BLaER1 (cell line): ENCODE data around the gene TTLL4.

ENCODE experiments used
- H3K27ac ChIP-seq: shearing (Covaris generic); formaldehyde crosslinking; 2 replicates; pipeline ENCODE4 v1.8.1; 2022
- H3K27me3 ChIP-seq: shearing (Covaris generic); formaldehyde crosslinking; 2 replicates; pipeline ENCODE4 v1.8.1; 2022
- H3K36me3 ChIP-seq: shearing (Covaris generic); formaldehyde crosslinking; 2 replicates; pipeline ENCODE4 v1.8.1; 2022
- H3K4me1 ChIP-seq: shearing (Covaris generic); formaldehyde crosslinking; 2 replicates; pipeline ENCODE4 v1.8.1; 2022
- H3K4me2 ChIP-seq: shearing (Covaris generic); formaldehyde crosslinking; 2 replicates; pipeline ENCODE4 v1.8.1; 2022
- H3K4me3 ChIP-seq: shearing (Covaris generic); formaldehyde crosslinking; 2 replicates; pipeline ENCODE4 v1.8.1; 2022
- H3K9ac ChIP-seq: shearing (Covaris generic); formaldehyde crosslinking; 2 replicates; pipeline ENCODE4 v1.8.1; 2022
- H3K9me3 ChIP-seq: shearing (Covaris generic); formaldehyde crosslinking; 2 replicates; pipeline ENCODE4 v1.8.1; 2022
- H4K20me1 ChIP-seq: shearing (Covaris generic); formaldehyde crosslinking; 2 replicates; pipeline ENCODE4 v1.8.1; 2022
- Cebpa-rat ChIP-seq: shearing (Covaris generic); IDR thresholded peaks from 2 replicates; pipeline ENCODE4 v1.8.1; 2022

TTLL4 gene, protein sequence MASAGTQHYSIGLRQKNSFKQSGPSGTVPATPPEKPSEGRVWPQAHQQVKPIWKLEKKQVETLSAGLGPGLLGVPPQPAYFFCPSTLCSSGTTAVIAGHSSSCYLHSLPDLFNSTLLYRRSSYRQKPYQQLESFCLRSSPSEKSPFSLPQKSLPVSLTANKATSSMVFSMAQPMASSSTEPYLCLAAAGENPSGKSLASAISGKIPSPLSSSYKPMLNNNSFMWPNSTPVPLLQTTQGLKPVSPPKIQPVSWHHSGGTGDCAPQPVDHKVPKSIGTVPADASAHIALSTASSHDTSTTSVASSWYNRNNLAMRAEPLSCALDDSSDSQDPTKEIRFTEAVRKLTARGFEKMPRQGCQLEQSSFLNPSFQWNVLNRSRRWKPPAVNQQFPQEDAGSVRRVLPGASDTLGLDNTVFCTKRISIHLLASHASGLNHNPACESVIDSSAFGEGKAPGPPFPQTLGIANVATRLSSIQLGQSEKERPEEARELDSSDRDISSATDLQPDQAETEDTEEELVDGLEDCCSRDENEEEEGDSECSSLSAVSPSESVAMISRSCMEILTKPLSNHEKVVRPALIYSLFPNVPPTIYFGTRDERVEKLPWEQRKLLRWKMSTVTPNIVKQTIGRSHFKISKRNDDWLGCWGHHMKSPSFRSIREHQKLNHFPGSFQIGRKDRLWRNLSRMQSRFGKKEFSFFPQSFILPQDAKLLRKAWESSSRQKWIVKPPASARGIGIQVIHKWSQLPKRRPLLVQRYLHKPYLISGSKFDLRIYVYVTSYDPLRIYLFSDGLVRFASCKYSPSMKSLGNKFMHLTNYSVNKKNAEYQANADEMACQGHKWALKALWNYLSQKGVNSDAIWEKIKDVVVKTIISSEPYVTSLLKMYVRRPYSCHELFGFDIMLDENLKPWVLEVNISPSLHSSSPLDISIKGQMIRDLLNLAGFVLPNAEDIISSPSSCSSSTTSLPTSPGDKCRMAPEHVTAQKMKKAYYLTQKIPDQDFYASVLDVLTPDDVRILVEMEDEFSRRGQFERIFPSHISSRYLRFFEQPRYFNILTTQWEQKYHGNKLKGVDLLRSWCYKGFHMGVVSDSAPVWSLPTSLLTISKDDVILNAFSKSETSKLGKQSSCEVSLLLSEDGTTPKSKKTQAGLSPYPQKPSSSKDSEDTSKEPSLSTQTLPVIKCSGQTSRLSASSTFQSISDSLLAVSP

DNA sequence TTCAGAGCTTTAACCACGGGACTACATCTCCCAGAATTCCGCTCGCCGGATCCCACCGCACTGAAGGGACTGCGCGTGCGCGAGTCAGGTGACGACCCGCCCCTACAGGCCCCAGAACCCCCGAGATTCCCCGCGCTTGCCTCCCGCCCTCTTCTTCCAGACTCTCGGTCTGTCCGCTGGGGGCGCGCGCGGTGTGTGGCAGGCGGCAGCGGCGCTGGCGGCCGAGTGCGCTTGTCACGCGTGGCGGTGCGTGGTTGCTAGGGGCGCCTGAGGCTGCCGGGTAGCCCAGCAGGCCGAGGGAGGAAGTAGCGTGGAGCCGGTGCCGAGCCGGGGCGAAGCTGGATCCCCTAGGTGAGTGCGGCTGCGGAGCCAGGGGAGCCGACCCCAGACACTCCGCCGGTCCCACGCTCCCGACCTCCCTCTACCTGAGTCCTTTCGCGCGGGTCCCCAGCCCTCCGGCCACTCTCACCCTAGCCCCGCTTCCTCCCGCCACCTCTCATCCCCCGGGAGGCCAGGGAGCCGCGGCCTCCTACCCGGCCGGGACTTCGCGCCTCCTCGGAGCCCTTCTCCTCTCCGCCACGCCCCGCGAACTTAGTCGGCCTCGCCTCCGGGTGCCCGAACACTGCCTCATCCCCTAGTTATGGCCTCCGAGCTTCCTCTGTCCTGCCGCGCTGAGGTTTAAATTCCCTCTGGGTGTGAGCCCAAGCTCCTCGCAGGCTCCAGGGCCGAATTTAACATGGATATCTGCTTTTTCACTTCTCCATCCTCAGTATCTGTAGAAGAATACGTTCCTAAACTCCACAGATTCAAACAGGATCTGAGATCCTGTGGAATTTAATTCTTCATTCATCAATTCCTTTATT lies at the start of gene TTLL4:
Gene TTLL4 (plus strand): TSS at position 149 of the 863 bp plus-strand sequence. CDS start 26,842 bp downstream, outside the sequence.
- peaks cover 21% of the 10 kb centered on the region for H3K4me1 ChIP-seq
- H3K4me2 ChIP-seq, result peak within 1 kb of the TSS; percentile 82
- no peak for TF ChIP-seq Cebpa-rat
- peak within 1 kb of the TSS; percentile 92 for H3K9ac ChIP-seq
- H3K9me3 ChIP-seq, result no peaks in the 10 kb centered on the region
- no peaks in the 10 kb centered on the region for H3K27me3 ChIP-seq
- H3K36me3 ChIP-seq, result peaks cover 8% of the 10 kb centered on the region
- peaks cover 23% of the 10 kb centered on the region; the same call in 1 of the 2 replicates for H4K20me1 ChIP-seq
- peak within 1 kb of the TSS; percentile 86 for H3K27ac ChIP-seq
- peak within 1 kb of the TSS; percentile 99 for H3K4me3 ChIP-seq

- Histone ChIP-seq H3K27ac (no peak overlapping the region), H3K27me3 (no peaks in the 10 kb centered on the region), H4K20me1 (peaks cover 6% of the 10 kb centered on the region; the same call in 1 of the 2 replicates), H3K9me3 (no peaks in the 10 kb centered on the region), H3K4me3 (no peak overlapping the region), H3K9ac (no peak overlapping the region), H3K4me2 (no peak overlapping the region), H3K36me3 (peaks cover 71% of the 10 kb centered on the region), H3K4me1 (peaks cover 21% of the 10 kb centered on the region)
- no peak for TF ChIP-seq Cebpa-rat
Measured at GRCh38 chr2:218662377-218662776, 48.3 kb upstream of the TTLL4 start.

DNA sequence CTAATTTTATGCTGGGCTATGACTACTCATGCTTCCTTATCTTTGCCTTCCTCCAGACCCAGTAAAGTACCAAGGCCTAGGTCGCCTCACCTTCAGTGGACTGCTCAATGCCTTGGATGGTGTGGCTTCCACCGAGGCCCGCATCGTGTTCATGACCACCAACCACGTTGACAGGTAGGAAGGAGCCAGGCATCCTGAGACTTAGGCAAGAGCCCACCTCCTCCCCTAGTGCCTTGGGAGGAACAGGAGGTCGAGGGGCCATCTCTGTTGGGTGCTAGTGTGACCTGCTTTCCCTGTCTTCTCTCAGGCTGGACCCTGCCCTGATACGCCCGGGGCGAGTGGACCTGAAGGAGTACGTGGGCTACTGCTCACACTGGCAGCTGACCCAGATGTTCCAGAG lies 47.8 kb upstream of the TTLL4 start:
- Histone ChIP-seq H3K27ac (no peak overlapping the region), H4K20me1 (peaks cover 6% of the 10 kb centered on the region; the same call in 1 of the 2 replicates), H3K4me2 (no peak overlapping the region), H3K4me3 (no peak overlapping the region), H3K36me3 (peaks cover 71% of the 10 kb centered on the region), H3K9ac (no peak overlapping the region), H3K27me3 (no peaks in the 10 kb centered on the region), H3K4me1 (peaks cover 21% of the 10 kb centered on the region), H3K9me3 (no peaks in the 10 kb centered on the region)
- no peak for TF ChIP-seq Cebpa-rat

- no peak overlapping the region for H3K9ac ChIP-seq
- TF ChIP-seq Cebpa-rat, result no peak
- H3K4me3 ChIP-seq, result no peak overlapping the region
- H3K36me3 ChIP-seq, result peaks cover 80% of the 10 kb centered on the region
- H3K4me2 ChIP-seq, result no peak overlapping the region
- H3K9me3 ChIP-seq, result no peaks in the 10 kb centered on the region
- no peaks in the 10 kb centered on the region for H4K20me1 ChIP-seq
- no peak overlapping the region for H3K27ac ChIP-seq
- no peaks in the 10 kb centered on the region for H3K27me3 ChIP-seq
- H3K4me1 ChIP-seq, result peaks cover 14% of the 10 kb centered on the region
Measured at GRCh38 chr2:218663901-218664300, 46.7 kb upstream of the TTLL4 start.

GRCh38 chr2:218664653-218665052 lies 46.0 kb upstream of the TTLL4 start:
- no peak overlapping the region for H3K27ac ChIP-seq
- H3K36me3 ChIP-seq, result peaks cover 85% of the 10 kb centered on the region
- no peaks in the 10 kb centered on the region for H3K9me3 ChIP-seq
- no peaks in the 10 kb centered on the region for H3K27me3 ChIP-seq
- no peak overlapping the region for H3K9ac ChIP-seq
- H3K4me3 ChIP-seq, result no peak overlapping the region
- H3K4me2 ChIP-seq, result no peak overlapping the region
- H4K20me1 ChIP-seq, result no peaks in the 10 kb centered on the region
- peaks cover 14% of the 10 kb centered on the region for H3K4me1 ChIP-seq
- TF ChIP-seq Cebpa-rat, result no peak

DNA sequence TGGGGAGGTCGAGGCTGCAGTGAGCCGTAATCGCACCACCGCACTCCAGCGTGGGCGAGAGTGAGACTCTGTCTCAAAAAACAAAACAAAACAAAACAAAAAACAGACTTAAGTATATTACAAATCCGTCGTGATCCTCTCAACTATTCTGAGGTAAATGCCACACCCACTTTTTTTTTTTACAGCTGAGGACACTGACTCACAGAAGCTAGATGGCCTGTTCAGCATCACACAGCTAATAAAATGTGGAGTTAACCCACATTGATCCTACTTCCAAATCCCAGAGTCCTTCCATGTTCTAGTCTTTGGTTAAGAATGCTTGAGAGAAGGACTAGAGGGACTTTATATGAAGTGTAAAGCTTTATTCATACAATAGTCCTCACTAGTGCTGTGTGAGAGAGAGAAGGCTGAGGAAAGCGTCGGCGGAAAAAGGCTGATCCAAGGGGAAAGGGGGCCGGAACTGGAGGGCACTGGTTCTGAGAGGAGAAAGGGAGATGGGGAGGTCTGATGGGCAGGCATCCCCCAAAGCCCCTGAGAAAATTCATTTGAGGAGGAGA lies 39.5 kb upstream of the TTLL4 start:
- Histone ChIP-seq H3K36me3 (peaks cover 31% of the 10 kb centered on the region), H3K27ac (peak overlapping the region; percentile 76), H3K9ac (peak overlapping the region; percentile 82), H3K4me3 (peak overlapping the region; percentile 93), H3K27me3 (no peaks in the 10 kb centered on the region), H4K20me1 (no peaks in the 10 kb centered on the region), H3K9me3 (no peaks in the 10 kb centered on the region), H3K4me2 (peak overlapping the region; percentile 98), H3K4me1 (peaks cover 18% of the 10 kb centered on the region)
- no peak for TF ChIP-seq Cebpa-rat

DNA sequence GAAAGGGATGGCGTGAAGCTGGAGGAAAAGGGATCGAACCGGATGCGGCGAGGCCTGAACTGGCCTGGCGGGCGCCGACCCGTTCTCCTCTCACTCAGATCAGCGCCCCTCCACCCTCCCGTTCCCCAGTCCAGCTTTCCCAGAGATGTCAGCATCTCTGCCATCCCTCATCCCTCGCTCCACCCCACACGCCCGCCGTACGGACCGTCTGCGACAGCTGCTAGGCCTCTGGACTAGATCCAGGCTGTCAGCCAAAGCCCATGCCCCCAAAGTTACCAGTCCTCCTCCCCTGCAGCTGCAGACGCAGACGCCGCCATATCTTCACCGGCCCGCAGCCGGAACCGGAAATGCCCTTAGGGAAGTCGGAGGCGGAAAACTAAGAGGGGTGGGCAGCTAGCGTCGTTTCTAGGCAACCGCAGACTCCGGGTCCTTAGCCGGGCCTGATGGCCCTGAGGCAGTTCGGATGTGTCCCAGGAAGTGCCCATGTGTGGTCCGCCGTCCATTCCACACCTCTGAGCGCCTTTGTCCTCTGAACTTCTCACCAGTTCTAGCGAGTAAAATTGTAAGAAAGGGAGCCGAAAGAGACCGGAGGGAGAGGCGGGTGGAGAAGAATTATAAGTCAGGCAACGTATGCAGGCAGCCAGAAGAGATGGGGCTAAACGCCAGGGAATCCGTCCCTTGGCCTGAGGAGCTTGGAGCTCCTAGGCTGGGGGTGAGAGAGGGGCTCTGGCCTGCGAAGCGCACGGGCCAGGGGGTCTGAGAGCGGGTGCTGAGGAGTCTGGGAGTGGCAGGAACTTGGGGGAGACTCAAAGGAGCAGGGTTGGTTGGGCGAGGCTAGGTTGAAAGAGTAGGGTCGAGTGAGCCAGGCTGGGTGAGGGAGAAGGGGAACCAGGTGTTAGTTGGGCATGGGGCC lies 38.7 kb upstream of the TTLL4 start, which contains the start of the genes RNF25 and STK36:
Gene RNF25 (minus strand): TSS at position 349 of the 913 bp plus-strand sequence. CDS start 32 bp downstream, at position 317.
Gene STK36 (plus strand): TSS at position 433 of the 913 bp plus-strand sequence. CDS start 744 bp downstream, outside the sequence.
- Histone ChIP-seq H3K27me3 (no peaks in the 10 kb centered on the region), H3K4me3 (peak within 1 kb of the TSS; percentile 93), H3K4me2 (peak within 1 kb of the TSS; percentile 98), H3K36me3 (peaks cover 24% of the 10 kb centered on the region), H4K20me1 (no peaks in the 10 kb centered on the region), H3K27ac (peak within 1 kb of the TSS; percentile 76), H3K9ac (peak within 1 kb of the TSS; percentile 82), H3K9me3 (no peaks in the 10 kb centered on the region), H3K4me1 (peaks cover 18% of the 10 kb centered on the region)
- TF ChIP-seq Cebpa-rat, result no peak

GRCh38 chr2:218679119-218679518 lies 31.5 kb upstream of the TTLL4 start:
- no peaks in the 10 kb centered on the region for H3K9me3 ChIP-seq
- no peak for TF ChIP-seq Cebpa-rat
- H3K4me1 ChIP-seq, result no peaks in the 10 kb centered on the region
- H3K4me2 ChIP-seq, result no peak overlapping the region
- no peaks in the 10 kb centered on the region for H4K20me1 ChIP-seq
- H3K9ac ChIP-seq, result no peak overlapping the region
- no peak overlapping the region for H3K4me3 ChIP-seq
- no peak overlapping the region for H3K27ac ChIP-seq
- H3K36me3 ChIP-seq, result peaks cover 8% of the 10 kb centered on the region; the same call in 1 of the 2 replicates
- no peaks in the 10 kb centered on the region for H3K27me3 ChIP-seq
